T1000 (cell line): Measurements from ENCODE around the gene TIMM22.
"Not testable (repeated sequence)": the region's sequence is repeated elsewhere in the genome, so short reads cannot be mapped to it uniquely, and the experiment has no call there.

Source experiments
- DNase-seq: peaks from one replicate; lab custom pipeline; 2025; ENCODE audit warnings: mixed read lengths; lab: John Stamatoyannopoulos, UW

The TIMM22 gene

GRCh38 chr17:1039511-1040215 lies 42.7 kb downstream of the TIMM22 start:
- no peak for DNase-seq

- DNase-seq: no peak
These were observed 43.3 kb downstream of the TIMM22 start for GRCh38 chr17:1040216-1040600.

GRCh38 chr17:1041746-1042145 lies 44.8 kb downstream of the TIMM22 start:
- DNase-seq: no peak

- no peak for DNase-seq
These were observed 45.6 kb downstream of the TIMM22 start for GRCh38 chr17:1042486-1042885.

GRCh38 chr17:1043601-1044251 lies 46.8 kb downstream of the TIMM22 start:
- DNase-seq: no peak

GRCh38 chr17:1044387-1045009 lies 47.6 kb downstream of the TIMM22 start:
- DNase-seq: not testable (repeated sequence)

- no peak for DNase-seq
These were observed 48.5 kb downstream of the TIMM22 start for GRCh38 chr17:1045456-1045855.

GRCh38 chr17:1047177-1047878 lies 50.4 kb downstream of the TIMM22 start:
- no peak for DNase-seq

GRCh38 chr17:1047879-1048470 lies 51.0 kb downstream of the TIMM22 start:
- DNase-seq: no peak

GRCh38 chr17:1048516-1049115 lies 51.7 kb downstream of the TIMM22 start:
- not testable (repeated sequence) for DNase-seq

GRCh38 chr17:1049446-1050225 lies 52.7 kb downstream of the TIMM22 start:
- DNase-seq: no peak

- DNase-seq: no peak
These were observed 53.5 kb downstream of the TIMM22 start for GRCh38 chr17:1050246-1050995.

- DNase-seq: no peak
These were observed 54.3 kb downstream of the TIMM22 start for GRCh38 chr17:1050996-1051925.
